Measurements from ENCODE around the gene FGF22. TPM values are rescaled to one million over a fixed set of nuclear protein-coding genes. Genes with fewer than 3 reads are reported as not detected.
A peak's percentile ranks its signal among the peaks of the same experiment; 100 is the strongest.

FGF22 gene
- 1 to 10 TPM in 3 of 4 donors, under 1 TPM in 1; 0.30 to 9.0 (median 3.4) TPM for total RNA-seq

DNA sequence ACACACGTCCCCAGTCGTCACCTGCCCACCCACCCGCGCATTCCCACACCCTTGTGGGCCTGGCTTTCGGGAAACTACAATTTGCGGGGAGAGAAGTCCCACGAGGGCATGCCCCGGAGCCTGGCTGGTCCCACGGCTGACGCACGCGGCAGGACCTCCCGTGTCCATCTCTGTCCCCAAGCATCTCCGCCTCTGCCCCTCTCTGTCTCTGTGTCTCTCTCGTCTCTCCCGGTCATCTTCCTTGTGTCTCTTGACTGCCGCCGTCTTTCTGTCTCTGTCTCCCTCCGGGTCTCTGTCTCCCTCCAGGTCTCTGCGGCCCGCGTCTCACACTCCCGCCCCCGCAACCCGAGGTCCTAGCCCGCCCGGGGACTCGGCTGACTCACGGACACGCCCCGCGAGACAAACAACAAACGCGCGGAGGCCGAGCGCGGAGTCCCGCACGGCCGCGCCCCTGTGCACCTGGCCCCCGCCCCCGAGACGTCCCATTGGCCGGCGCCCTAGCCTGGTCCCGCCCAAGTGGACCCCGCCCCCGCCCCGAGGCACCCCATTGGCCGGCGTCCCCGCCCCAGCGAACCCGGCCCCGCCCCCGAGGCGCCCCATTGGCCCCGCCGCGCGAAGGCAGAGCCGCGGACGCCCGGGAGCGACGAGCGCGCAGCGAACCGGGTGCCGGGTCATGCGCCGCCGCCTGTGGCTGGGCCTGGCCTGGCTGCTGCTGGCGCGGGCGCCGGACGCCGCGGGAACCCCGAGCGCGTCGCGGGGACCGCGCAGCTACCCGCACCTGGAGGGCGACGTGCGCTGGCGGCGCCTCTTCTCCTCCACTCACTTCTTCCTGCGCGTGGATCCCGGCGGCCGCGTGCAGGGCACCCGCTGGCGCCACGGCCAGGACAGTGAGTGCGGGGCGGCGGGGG lies at the start of gene FGF22:
TSS of gene FGF22 (plus strand) at position 627 of the 908 bp plus-strand sequence. CDS start at position 674, 47 bp downstream.
- peaks cover 0 to 14% (median 0%) of the 10 kb centered on the region in 3 donors for H3K36me3 ChIP-seq
- no peaks in the 10 kb centered on the region for H3K27me3 ChIP-seq
- H3K9me3 ChIP-seq: no peaks in the 10 kb centered on the region
- peaks cover 0 to 20% (median 12%) of the 10 kb centered on the region in 4 donors for H3K4me1 ChIP-seq
- 4% methylated on average over 37 to 45 of the region's 109 CpGs for WGBS, 2 donors
- peak; percentile 91 to 93 for DNase-seq (ENCODE audit: low spot score in 2 of 2)
- peak within 1 kb of the TSS; percentile 27 to 61 (median 47) for H3K4me3 ChIP-seq
- TF ChIP-seq CTCF (IDR thresholded peaks at IDR 0.05) (no peak), EP300 (IDR thresholded peaks at IDR 0.05) (peak in 1 of 2 donors; percentile 64), POLR2A (IDR thresholded peaks at IDR 0.05) (peak in 1 of 2 donors; percentile 30)
- H3K27ac ChIP-seq: peak within 1 kb of the TSS; percentile 61 to 88 (median 68)

DNA sequence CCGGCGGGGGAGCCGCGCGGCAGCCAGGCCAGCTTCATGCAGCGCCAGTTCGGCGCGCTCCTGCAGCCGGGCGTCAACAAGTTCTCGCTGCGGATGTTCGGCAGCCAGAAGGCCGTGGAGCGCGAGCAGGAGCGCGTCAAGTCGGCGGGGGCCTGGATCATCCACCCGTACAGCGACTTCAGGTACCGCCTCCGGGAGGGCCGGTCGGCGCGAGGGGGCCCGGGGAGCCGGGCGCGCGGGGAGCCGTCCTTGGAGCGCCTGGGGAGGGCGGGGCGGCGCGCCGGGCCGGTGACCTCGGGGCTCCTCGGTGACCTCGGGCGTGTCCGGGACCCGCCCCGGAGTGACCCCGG lies 49.3 kb upstream of the FGF22 start:
- DNase-seq (ENCODE audit: low spot score in 2 of 2): no peak
- Histone ChIP-seq H3K36me3 (no peaks in the 10 kb centered on the region), H3K27me3 (peaks cover 3 to 72% of the 10 kb centered on the region in 2 donors), H3K27ac (no peak overlapping the region), H3K4me3 (peak overlapping the region in 1 of 4 donors; percentile 30), H3K4me1 (peaks cover 0 to 33% (median 9%) of the 10 kb centered on the region in 4 donors), H3K9me3 (no peaks in the 10 kb centered on the region)
- WGBS, 2 donors: 0 to 3% methylated on average over 3 to 21 of the region's 50 CpGs
- TF ChIP-seq POLR2A (IDR thresholded peaks at IDR 0.05) (no peak), EP300 (IDR thresholded peaks at IDR 0.05) (no peak), CTCF (IDR thresholded peaks at IDR 0.05) (no peak)

- no peak for TF ChIP-seq EP300 (IDR thresholded peaks at IDR 0.05)
- TF ChIP-seq CTCF (IDR thresholded peaks at IDR 0.05): no peak
- no peak for TF ChIP-seq POLR2A (IDR thresholded peaks at IDR 0.05)
- no peaks in the 10 kb centered on the region for H3K9me3 ChIP-seq
- WGBS, 2 donors: 7 to 9% methylated on average over 14 to 26 of the region's 41 CpGs
- DNase-seq (ENCODE audit: low spot score in 2 of 2): no peak
- H3K4me3 ChIP-seq: peak overlapping the region in 1 of 4 donors; percentile 30
- H3K4me1 ChIP-seq: peaks cover 0 to 33% (median 9%) of the 10 kb centered on the region in 4 donors
- no peaks in the 10 kb centered on the region for H3K36me3 ChIP-seq
- peaks cover 3 to 76% of the 10 kb centered on the region in 2 donors for H3K27me3 ChIP-seq
- H3K27ac ChIP-seq: no peak overlapping the region
Observed at GRCh38 chr19:590750-591098, 49.0 kb upstream of the FGF22 start.

GRCh38 chr19:591099-591958 lies 48.4 kb upstream of the FGF22 start:
- 30 to 31% methylated on average over 49 to 69 of the region's 75 CpGs for WGBS, 2 donors
- no peak for TF ChIP-seq POLR2A (IDR thresholded peaks at IDR 0.05)
- no peak for TF ChIP-seq EP300 (IDR thresholded peaks at IDR 0.05)
- no peak for TF ChIP-seq CTCF (IDR thresholded peaks at IDR 0.05)
- peaks cover 3 to 79% of the 10 kb centered on the region in 2 donors for H3K27me3 ChIP-seq
- H3K4me3 ChIP-seq: no peak overlapping the region
- H3K4me1 ChIP-seq: peaks cover 0 to 33% (median 9%) of the 10 kb centered on the region in 4 donors
- no peaks in the 10 kb centered on the region for H3K9me3 ChIP-seq
- H3K36me3 ChIP-seq: no peaks in the 10 kb centered on the region
- DNase-seq (ENCODE audit: low spot score in 2 of 2): no peak
- no peak overlapping the region for H3K27ac ChIP-seq

Data from tibial nerve (tissue), 4 donors.